A549 (cell line): ENCODE measurements around the gene MUC15.

Experiments
- EHMT2 ChIP-seq: fragments of 200-600 bp; sonication (generic); IDR thresholded peaks from 2 replicates; pipeline ENCODE4 v1.6.1; 2016; ENCODE audit warnings: antibody characterized with exemption, low read depth, mild to moderate bottlenecking, moderate library complexity
- EP300 ChIP-seq, 2 experiments: fragments of >200 bp; sonication (Bioruptor Twin); formaldehyde crosslinking; IDR thresholded peaks; 2 replicates in 1 of 2; 3 replicates in 1 of 2; pipeline ENCODE4 v1.6.1; 2016 to 2017
- ESRRA ChIP-seq: fragments of 150-350 bp; IDR thresholded peaks from 2 replicates; pipeline ENCODE4 v1.6.1; 2014; ENCODE audit warnings: mild to moderate bottlenecking, low read length, borderline replicate concordance
- FOSL2 ChIP-seq, 2 experiments: fragments of 450-650 bp in 1 of 2; fragments of >200 bp in 1 of 2; sonication (Bioruptor Twin) in 1 of 2; formaldehyde crosslinking; IDR thresholded peaks; 2 replicates each; pipeline versions ENCODE4 v1.5.0 to v1.6.1; 2016 to 2020; ENCODE audit warnings: mild to moderate bottlenecking in 1 of 2, moderate library complexity in 1 of 2
- JUN ChIP-seq, 2 experiments: fragments of >200 bp; sonication (Bioruptor Twin); formaldehyde crosslinking; IDR thresholded peaks; 2 replicates in 1 of 2; 3 replicates in 1 of 2; pipeline ENCODE4 v1.6.1; 2016 to 2017
- JUNB ChIP-seq: fragments of >200 bp; sonication (Bioruptor Twin); formaldehyde crosslinking; IDR thresholded peaks from 2 replicates; pipeline ENCODE4 v1.6.1; 2016
- MAFK ChIP-seq: fragments of 450-650 bp; IDR thresholded peaks from 2 replicates; pipeline ENCODE4 v1.6.1; 2014; ENCODE audit not compliant: partially characterized antibody
- MAX ChIP-seq: IDR thresholded peaks from 2 replicates; pipeline ENCODE4 v1.6.1; 2012
- NR3C1 ChIP-seq: fragments of >200 bp; sonication (Bioruptor Twin); formaldehyde crosslinking; IDR thresholded peaks from 3 replicates; pipeline ENCODE4 v1.6.1; 2017
- POLR2A ChIP-seq: IDR thresholded peaks from 2 replicates; pipeline ENCODE4 v1.6.1; 2012; ENCODE audit warnings: mild to moderate bottlenecking, low read length
- RAD21 ChIP-seq, 2 experiments: fragments of >200 bp in 1 of 2; sonication (Bioruptor Twin) in 1 of 2; formaldehyde crosslinking in 1 of 2; IDR thresholded peaks in 1 of 2; conservative IDR thresholded peaks in 1 of 2; 2 replicates in 1 of 2; 3 replicates in 1 of 2; pipeline ENCODE4 v1.6.1; 2012 to 2018; ENCODE audit warnings: inconsistent platforms in 1 of 2
- RFX5 ChIP-seq: fragments of 450-650 bp; IDR thresholded peaks from 2 replicates; pipeline ENCODE4 v1.7.1; 2014; ENCODE audit warnings: antibody characterized with exemption, mild to moderate bottlenecking, moderate library complexity
- USF2 ChIP-seq: fragments of 450-650 bp; IDR thresholded peaks from 2 replicates; pipeline ENCODE4 v1.6.1; 2014; ENCODE audit warnings: antibody characterized with exemption
- TF ChIP-seq, protein P1 (sequence below): fragments of >200 bp; sonication (Bioruptor Twin); formaldehyde crosslinking; IDR thresholded peaks from 3 replicates; pipeline ENCODE4 v1.5.1; 2016

- TF ChIP-seq USF2 = no peak
- no peak for TF ChIP-seq ESRRA
- no peak for TF ChIP-seq MAFK
- no peak for TF ChIP-seq POLR2A
- no peak for TF ChIP-seq EP300 (IDR thresholded peaks at IDR 0.05)
- TF ChIP-seq EHMT2 = no peak
- no peak for TF ChIP-seq FOSL2 (IDR thresholded peaks at IDR 0.05)
- TF ChIP-seq FOSL2 (CRISPR knock-in tag; IDR thresholded peaks at IDR 0.05) = no peak
- TF ChIP-seq, protein P1, sequence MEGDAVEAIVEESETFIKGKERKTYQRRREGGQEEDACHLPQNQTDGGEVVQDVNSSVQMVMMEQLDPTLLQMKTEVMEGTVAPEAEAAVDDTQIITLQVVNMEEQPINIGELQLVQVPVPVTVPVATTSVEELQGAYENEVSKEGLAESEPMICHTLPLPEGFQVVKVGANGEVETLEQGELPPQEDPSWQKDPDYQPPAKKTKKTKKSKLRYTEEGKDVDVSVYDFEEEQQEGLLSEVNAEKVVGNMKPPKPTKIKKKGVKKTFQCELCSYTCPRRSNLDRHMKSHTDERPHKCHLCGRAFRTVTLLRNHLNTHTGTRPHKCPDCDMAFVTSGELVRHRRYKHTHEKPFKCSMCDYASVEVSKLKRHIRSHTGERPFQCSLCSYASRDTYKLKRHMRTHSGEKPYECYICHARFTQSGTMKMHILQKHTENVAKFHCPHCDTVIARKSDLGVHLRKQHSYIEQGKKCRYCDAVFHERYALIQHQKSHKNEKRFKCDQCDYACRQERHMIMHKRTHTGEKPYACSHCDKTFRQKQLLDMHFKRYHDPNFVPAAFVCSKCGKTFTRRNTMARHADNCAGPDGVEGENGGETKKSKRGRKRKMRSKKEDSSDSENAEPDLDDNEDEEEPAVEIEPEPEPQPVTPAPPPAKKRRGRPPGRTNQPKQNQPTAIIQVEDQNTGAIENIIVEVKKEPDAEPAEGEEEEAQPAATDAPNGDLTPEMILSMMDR = no peak
- TF ChIP-seq JUNB = no peak
- no peak for TF ChIP-seq JUN (IDR thresholded peaks at IDR 0.05)
- TF ChIP-seq RFX5 = no peak
- TF ChIP-seq NR3C1 = no peak
- TF ChIP-seq MAX = no peak
- TF ChIP-seq RAD21 (conservative IDR thresholded peaks at IDR 0.05 in 1 of 2, IDR thresholded peaks at IDR 0.05 in 1 of 2) = no peak
Measured at GRCh38 chr11:26584818-26585217, 12.8 kb upstream of the MUC15 start.
